GM12874 (cell line): ENCODE measurements around the gene PRLR.

Experiments
- TF ChIP-seq, protein P1 (sequence below): IDR thresholded peaks from 2 replicates; pipeline ENCODE4 v1.5.1; 2011; ENCODE audit warnings: low read depth, mild to moderate bottlenecking, control low read depth, low read length, moderate library complexity; ENCODE audit not compliant: insufficient read depth

The PRLR gene

DNA sequence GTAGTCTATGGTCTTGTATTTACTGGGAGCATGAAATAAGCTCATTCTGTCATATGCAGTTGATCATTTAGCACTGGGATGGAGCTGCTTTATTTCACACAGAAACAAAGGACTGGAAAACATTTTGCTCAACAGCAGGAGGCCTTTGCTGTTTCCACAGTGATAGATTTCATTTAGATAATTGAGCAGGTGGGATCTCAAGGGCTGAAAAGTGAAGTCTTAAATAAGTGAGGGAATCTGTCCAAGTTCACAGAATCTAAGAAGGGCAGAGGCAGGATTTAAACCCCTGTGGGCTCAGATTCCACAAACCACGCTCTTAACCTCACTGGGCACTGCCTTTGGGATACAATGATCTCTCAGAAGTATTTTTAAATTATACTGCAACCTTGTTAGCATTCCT lies 47.8 kb downstream of the PRLR start:
- TF ChIP-seq, protein P1, sequence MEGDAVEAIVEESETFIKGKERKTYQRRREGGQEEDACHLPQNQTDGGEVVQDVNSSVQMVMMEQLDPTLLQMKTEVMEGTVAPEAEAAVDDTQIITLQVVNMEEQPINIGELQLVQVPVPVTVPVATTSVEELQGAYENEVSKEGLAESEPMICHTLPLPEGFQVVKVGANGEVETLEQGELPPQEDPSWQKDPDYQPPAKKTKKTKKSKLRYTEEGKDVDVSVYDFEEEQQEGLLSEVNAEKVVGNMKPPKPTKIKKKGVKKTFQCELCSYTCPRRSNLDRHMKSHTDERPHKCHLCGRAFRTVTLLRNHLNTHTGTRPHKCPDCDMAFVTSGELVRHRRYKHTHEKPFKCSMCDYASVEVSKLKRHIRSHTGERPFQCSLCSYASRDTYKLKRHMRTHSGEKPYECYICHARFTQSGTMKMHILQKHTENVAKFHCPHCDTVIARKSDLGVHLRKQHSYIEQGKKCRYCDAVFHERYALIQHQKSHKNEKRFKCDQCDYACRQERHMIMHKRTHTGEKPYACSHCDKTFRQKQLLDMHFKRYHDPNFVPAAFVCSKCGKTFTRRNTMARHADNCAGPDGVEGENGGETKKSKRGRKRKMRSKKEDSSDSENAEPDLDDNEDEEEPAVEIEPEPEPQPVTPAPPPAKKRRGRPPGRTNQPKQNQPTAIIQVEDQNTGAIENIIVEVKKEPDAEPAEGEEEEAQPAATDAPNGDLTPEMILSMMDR, result no peak

DNA sequence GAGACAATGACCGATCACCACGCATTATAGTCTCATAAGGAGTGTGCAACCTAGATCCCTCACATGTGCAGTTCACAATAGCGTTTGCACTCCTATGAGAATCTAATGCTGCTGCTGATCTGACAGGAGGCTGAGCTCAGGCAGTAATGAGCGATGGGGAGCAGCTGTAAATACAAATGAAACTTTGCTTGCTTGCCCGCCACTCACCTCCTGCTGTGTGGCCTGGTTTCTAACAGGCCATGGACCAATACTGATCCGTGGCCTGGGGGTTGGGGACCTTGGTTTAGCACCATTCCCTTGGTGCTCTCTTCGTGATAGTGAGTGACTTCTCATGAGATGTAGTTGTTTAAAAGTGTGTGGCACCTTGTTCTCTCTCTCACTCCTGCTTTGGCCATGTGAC lies 50.2 kb downstream of the PRLR start:
- TF ChIP-seq, protein P1, result no peak

DNA sequence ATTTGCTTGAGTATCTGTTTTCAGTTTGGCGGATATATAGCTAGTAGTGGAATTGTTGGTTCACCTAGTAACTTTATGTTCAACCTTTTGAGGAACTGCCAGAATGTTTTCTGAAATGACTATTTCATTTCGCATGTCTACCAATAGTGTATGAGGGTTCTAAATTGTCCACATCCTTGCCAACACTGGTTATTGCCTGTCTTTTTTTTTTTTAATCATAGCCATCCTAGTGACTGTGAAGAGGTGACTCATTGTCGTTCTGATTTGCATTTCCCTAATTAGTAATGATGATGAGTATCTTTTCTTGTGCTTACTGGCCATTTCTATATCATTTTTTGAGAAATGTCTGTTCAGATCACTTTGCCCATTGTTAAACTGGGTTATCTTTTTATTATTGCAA lies 52.5 kb downstream of the PRLR start:
- TF ChIP-seq, protein P1, result no peak

DNA sequence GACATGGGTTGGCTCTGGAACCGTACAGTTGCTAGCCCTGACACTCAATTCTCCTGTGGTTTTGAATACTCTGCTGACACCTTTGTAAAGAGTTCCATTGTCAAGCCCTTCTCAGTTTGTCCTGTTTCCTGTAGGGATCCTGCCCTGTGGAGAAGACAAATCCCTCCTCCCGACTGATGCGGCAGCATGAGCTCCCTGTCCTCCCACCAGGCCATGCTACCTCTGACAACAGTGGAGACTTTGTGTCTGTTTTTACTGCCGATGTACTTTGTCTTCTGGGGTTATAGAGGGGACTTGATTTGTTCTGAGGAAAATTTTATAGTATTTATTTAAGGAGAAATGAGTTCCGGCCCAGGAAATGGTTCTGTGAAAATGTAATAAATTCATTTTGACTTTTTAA lies 57.8 kb downstream of the PRLR start:
- TF ChIP-seq, protein P1, result no peak

DNA sequence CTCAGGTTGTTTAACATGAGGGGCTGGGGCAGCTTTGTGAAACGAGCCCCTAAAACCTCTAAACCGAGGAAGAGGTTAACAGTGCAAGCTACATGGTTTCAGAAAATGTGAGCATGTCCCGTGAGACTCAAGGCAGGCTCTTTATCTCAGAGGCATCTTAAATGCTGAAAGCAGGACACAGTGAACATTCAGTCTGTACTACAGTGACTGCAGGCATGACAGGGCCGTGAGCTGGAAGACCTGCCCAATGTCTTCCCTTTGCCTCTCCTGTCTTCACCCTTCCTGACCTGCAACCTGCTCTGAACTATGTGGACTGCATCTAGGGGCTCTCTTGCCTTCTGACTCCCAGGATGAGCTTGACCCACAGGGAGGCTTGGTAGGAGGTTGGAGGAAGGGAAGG lies 58.3 kb downstream of the PRLR start:
- TF ChIP-seq, protein P1, result no peak

DNA sequence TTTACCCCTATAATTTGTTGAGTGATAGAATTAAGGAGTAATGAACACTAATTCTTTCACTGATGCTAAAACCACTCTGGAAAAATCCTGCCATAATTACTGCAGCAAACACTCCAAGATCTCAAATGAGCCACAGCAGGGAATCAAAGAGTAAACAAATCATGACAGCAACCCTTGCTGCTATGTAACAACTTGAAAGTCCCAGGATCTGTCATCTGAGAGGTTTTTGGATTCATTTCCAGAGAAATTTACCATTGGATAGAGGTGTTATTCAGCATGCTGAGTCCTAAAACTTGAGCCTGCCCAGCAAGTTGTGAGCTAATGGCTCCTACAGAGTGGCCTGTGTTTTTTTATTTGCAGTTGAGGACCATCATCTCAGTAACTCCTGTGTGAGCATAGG lies 59.2 kb downstream of the PRLR start:
- TF ChIP-seq, protein P1, result no peak

DNA sequence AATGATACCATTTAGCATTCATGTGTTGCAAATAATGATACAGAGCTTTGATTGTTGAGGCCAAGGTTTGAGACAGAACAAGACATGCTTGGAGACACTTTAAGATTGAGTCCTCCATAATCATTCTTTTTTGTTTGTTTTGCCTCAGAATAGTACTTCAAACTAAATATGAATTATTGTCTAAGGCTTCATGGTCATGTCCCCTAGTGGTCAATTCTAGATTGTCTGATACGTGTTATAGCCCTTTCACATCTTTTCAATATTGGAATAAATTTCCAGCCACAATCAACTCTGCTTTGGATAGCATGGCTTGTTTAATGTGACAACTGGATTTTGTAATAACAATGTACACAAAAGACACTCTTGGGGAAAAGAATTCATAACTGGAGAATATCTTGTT lies 64.2 kb downstream of the PRLR start:
- TF ChIP-seq, protein P1, result no peak
